Posterior vena cava (tissue), 2 donors: Measurements from ENCODE around the gene JADE2. TPM values are rescaled to one million over a fixed set of nuclear protein-coding genes. Genes with fewer than 3 reads are reported as not detected.

Experiments
- DNase-seq: peaks from one replicate; pipeline ENCODE4 v3.0.0-alpha.2; 2020; ENCODE audit warnings: low spot score
- intact Hi-C, 2 donors: fragments of 100-400 bp; cut with DNase I; formaldehyde crosslinking; loops; one replicate each; pipeline versions ENCODE4 v1.14.1 to v1.14.2; 2022 to 2023
- total RNA-seq, 2 donors: library from RNA; stranded (reverse); fragmentation: NEBNext Ultra II Directional; extraction: Animal tissue kit (Norgen Biotek cat#: 25700); gene quantifications; one replicate each; pipeline ENCODE4 v1.2.1, GENCODE V29; 2021
- donor health status: DM: yes; HTN: yes; CAD: no.
- donor health status: DM: yes; HTN: yes; CAD: no.

Gene JADE2
- total RNA-seq, 2 donors from 2014 or later = 38.4 to 41.1 TPM

DNA sequence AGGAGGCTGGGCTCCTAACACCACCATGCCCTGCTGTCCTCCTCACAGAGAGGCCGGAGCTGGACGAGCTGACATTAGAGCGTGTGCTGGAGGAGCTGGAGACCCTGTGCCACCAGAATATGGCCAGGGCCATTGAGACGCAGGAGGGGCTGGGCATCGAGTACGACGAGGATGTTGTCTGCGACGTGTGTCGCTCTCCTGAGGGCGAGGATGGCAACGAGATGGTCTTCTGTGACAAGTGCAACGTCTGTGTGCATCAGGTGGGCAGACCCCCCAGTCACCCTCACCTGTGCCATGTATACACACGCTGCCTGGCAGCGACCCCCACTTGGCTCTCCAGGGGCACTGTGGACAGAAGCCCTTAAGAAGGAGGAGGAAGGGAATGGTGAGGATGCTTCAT is 35.2 kb downstream of the JADE2 start:
- intact Hi-C loops = no loop called here
- no peak for DNase-seq

- no peak for DNase-seq
- intact Hi-C loops = no loop called here
Measured at GRCh38 chr5:134561871-134562296, 36.4 kb downstream of the JADE2 start.

DNA sequence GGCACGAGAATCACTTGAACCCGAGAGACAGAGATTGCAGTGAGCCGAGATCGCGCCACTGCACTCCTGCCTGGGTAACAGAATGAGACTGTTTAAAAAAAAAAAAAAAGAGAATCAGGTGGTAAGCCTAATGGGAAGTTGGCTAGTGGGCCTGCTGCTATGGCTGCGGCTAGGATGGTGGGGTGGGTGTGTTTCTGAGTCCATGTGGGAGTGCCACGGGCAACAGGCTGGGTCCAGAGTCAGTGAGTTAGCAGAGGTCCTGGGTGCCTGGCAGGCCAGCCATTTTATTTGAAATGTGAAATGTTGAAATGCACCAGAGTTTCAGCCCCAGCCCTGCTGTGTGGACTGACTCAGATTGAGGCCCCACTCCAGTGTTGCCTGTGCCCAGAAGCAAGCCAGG is 37.8 kb downstream of the JADE2 start:
- no peak for DNase-seq
- intact Hi-C loops = no loop called here

DNA sequence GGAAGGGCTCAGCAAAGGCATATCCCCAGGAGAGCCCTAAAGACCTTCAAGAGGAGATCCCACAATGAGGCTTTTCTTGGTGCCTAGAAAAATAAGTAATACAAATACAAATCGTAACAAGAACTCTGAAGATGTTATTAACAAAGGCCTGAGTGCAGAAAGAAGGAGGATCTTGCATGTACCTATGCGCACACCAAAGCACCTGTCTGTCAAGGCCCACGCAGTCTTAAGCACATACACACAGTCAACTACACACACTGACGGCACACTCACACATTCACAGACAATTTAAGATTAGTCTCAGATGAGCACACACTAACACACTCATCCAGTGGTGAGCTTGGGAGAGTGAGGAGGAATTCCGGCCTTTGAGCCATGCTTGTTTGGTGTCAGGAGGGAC is 38.5 kb downstream of the JADE2 start:
- DNase-seq = no peak
- intact Hi-C loops = no loop called here

- intact Hi-C loops = no loop called here
- no peak for DNase-seq
Measured at GRCh38 chr5:134564396-134564795, 38.9 kb downstream of the JADE2 start.

DNA sequence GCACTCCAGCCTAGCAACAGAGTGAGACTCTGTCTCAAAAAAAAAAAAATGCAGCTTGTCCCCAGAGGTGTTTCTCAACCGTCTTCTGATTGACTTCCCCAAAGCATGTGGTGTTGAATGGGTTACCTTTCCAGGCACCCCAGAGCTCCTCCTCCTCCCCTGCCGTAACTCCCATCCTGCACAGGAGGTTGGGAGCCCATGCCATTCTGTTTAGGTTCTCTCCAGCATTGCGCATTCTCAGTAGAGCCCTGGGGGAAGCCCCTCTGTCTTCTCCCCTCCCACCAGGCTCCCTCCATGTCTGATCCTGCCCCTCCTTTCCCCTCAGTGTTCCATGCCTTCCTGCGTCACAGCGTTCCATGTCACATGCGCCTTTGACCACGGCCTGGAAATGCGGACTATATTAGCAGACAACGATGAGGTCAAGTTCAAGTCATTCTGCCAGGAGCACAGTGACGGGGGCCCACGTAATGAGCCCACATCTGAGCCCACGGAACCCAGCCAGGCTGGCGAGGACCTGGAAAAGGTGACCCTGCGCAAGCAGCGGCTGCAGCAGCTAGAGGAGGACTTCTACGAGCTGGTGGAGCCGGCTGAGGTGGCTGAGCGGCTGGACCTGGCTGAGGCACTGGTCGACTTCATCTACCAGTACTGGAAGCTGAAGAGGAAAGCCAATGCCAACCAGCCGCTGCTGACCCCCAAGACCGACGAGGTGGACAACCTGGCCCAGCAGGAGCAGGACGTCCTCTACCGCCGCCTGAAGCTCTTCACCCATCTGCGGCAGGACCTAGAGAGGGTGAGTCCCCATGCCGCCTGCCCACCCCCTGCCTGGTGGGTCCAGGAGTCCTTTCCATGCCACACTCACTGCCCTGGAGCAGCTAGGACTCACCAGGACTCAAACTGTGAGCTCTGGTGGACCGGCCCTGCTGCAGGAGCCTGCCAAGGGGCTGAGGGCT is 40.6 kb downstream of the JADE2 start:
- intact Hi-C loops = no loop called here

DNA sequence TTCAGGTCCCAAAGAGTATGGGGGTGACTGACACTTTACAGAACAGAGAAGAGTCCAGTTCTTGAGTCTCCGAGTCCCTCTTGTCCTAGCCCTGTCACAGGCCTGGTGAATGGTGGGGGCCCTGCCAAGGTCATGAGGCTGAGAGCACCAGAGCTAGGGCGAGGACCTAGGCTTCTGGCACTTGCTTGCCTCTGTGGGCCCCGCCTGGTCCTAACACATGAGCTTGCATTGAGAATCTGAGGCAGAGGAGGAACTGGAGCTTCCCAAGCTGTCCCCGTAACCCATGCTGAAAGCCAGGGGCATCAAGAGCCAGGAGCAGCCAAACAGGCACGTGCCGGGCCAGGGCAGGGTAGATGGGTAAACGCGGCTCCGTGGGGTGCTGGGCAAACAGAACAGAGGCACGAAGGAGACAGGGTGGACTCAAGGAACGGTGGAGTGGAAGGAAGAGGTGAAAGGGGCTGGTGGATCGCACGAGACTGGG is 41.3 kb downstream of the JADE2 start:
- intact Hi-C loops = no loop called here
- DNase-seq = peak; percentile 76

More for the DNA sequence above, 40.6 kb downstream of the JADE2 start:
- DNase-seq = no peak

GRCh38 chr5:134567641-134568336 is 42.3 kb downstream of the JADE2 start:
- intact Hi-C loops = no loop called here
- peak; percentile 88 for DNase-seq

DNA sequence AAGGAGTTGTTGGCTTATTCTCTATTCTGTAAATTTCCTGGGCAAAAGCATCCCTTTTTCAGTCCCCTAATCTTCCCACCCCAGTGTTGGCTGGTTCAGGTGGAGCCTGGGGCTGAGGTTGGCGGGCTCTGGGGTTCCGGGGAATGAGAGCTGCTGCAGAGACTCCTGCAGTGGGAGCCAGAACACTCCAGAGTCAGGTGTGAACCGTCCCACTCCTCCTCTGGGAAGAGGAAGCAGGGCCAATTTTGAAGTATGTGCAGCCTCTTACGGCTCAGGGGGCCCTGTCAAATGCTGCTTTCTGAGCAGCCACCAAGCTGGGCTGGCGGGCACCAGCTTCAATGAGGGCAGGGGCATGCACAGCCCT is 42.8 kb downstream of the JADE2 start:
- DNase-seq = peak; percentile 75
- intact Hi-C loops = no loop called here

DNA sequence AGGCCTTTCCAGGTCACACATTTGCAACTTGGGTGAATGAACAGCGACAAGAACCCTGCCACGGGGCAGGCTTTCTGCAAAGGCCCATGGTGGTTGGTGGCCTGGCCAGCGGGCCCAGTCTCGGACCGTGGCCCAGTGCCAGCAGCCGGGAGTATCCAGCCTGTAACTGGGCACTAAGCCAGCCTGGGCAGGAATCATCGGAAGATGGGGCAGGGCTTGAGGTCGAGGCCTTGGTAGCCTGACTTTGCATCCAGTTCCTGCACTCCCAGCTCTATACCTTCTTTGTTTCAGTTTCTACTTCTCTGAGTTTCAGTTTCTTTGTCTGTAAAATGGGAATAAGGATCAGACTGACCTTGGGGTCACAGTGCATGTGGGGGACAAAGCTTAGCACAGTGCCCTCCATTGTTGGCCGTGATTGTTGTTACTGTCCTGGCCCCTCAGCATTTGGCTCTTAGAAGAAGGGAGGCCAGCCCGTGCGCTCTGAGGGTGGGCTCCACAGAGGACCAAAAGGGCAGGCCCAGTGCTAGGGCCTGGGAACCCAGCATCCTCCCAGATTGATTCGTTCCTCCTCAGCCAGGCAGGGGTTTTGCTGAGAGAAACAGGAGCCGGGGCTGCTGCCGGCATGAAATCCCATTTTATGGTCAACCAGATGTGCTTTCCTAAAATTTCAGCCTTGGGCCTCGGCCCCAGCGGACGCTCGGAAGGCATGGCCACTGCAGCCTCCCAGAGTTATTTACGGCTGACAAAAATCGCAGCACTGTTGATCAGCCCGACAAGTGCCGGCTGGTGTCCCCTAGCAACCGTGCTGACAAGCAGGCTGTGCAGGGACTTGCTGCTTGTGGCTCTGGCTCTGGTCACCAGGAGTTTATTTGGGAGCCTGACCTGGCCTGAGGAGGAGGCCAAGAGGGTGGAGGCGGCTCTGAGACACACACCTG is 43.6 kb downstream of the JADE2 start:
- intact Hi-C loops = no loop called here

GRCh38 chr5:134569758-134570364 is 44.4 kb downstream of the JADE2 start:
- intact Hi-C loops = loop anchor here in 1 of 2 donors (10.0 kb wide), 1 partner anchor 45 kb away; the partner anchor contains the start of gene JADE2

More for the DNA sequence above, 43.6 kb downstream of the JADE2 start:
- DNase-seq = peak; percentile 91

DNA sequence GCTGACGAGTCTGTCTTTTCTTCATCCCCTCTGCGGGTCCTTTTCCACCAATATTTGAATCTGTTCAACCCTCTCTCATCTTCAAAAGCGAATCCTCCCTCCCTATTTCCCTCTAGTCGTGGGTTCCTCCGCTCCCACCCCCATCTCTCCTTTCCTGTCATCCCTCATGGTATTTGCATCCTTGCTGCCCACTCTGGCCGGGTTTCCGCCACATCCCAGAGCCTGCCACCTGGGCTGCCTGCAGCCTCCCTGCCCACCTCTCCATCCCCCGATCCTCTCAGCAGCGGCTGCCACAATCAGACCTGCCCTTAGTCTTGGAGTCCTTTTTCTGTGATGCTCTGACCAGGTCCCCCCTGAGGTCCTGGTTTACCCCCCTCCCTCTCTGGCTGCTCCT is 44.9 kb downstream of the JADE2 start:
- DNase-seq = no peak
- intact Hi-C loops = loop anchor here in 1 of 2 donors (10.0 kb wide), 1 partner anchor 46 kb away; the partner anchor contains the start of gene JADE2

More at GRCh38 chr5:134569758-134570364, 44.4 kb downstream of the JADE2 start:
- no peak for DNase-seq

DNA sequence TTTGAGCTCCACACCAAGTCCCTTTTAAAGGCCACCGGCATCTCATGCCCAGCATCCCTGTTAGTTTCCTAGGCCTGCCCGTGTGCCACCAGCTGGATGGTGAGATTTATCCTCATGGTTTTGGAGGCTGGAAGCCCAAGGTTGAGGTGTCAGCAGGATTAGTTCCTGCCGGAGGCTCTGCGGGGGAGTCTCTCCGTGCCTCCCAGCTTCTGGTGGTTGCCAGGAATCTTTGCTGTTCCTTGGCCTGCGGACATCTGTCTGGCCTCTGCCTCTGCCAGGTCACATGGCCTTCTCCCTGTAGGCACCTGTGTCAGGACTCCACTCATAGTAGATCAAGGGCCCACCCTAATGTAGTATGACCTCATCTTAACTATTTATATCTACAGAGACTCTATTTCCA is 45.4 kb downstream of the JADE2 start:
- intact Hi-C loops = loop anchor here in 1 of 2 donors (10.0 kb wide), 1 partner anchor 46 kb away; the partner anchor contains the start of gene JADE2
- DNase-seq = no peak

GRCh38 chr5:134571693-134572405 is 46.4 kb downstream of the JADE2 start:
- intact Hi-C loops = loop anchor here in 1 of 2 donors (10.0 kb wide), 1 partner anchor 47 kb away; the partner anchor contains the start of gene JADE2
- no peak for DNase-seq

DNA sequence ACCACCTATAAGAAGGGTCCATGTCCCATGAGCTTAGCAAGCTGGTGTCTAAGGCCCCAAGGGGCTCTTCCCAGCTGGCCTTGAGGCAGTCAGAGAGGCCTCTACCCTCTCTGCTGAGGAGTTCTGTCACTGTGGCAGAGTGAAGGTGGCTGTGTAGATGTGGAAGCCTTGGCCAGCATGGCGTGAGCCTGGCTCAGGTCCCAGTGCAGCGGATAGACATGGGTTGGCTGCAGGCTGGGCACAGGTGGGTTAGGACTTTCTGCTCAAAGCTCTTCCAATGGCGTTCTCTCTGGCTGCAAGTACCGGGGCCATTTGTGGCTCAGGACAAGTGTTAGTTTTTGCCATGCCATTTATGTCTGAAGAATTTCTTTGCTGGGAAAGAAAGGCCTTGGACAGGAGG is 47.3 kb downstream of the JADE2 start:
- no peak for DNase-seq
- intact Hi-C loops = loop anchor here in 1 of 2 donors (10.0 kb wide), 1 partner anchor 48 kb away; the partner anchor contains the start of gene JADE2

DNA sequence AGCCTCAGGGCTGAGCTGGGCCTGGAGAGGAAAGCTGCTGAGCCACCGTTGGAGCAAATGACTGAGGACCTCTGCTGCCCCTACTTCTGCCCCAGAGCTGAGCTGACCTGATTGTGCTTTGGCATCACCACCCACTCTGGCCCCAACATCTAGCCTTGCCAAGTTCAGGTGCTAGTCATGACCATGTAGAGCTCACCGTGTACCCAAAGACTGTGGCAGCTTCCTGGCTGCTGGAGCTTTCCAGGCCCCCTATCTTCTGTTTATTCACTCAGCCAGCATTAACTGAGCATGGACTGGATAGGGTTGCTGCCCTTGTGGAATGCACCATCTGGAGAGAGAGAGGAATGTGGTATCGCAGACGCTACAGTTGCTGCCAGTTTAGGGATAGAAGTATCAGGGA is 49.1 kb downstream of the JADE2 start:
- intact Hi-C loops = loop anchor here in 1 of 2 donors (10.0 kb wide), 1 partner anchor 50 kb away; the partner anchor contains the start of gene JADE2
- no peak for DNase-seq

DNA sequence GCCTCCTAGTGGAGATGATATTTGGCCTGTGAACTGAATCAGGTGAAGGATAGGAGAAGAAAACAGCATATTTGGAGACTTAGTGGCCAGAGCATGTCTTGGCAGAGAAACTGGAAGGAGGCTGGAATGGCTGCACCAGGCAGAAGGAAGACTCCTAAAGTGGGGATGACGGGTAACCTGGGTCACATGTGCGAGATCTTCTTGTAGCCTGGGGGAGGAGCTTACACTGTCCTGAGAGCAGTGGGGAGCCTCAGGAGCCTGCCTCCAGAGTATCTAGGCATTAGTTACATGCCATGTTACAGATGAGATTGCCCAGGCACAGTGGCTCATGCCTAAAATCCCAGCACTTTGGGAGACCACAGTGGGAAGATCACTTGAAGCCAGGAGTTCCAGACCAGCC is 49.8 kb downstream of the JADE2 start:
- intact Hi-C loops = loop anchor here in 1 of 2 donors (5.0 to 10.0 kb wide), 2 partner anchors 51 to 163 kb away; partner anchors contain the start of genes CDKN2AIPNL and JADE2
- no peak for DNase-seq
